Measurements from ENCODE around the gene SIPA1L3. TPM values are rescaled to one million over a fixed set of nuclear protein-coding genes. Genes with fewer than 3 reads are reported as not detected.

Gene SIPA1L3
- total RNA-seq, 1 donor from 2014 or later = 3.4 TPM

DNA sequence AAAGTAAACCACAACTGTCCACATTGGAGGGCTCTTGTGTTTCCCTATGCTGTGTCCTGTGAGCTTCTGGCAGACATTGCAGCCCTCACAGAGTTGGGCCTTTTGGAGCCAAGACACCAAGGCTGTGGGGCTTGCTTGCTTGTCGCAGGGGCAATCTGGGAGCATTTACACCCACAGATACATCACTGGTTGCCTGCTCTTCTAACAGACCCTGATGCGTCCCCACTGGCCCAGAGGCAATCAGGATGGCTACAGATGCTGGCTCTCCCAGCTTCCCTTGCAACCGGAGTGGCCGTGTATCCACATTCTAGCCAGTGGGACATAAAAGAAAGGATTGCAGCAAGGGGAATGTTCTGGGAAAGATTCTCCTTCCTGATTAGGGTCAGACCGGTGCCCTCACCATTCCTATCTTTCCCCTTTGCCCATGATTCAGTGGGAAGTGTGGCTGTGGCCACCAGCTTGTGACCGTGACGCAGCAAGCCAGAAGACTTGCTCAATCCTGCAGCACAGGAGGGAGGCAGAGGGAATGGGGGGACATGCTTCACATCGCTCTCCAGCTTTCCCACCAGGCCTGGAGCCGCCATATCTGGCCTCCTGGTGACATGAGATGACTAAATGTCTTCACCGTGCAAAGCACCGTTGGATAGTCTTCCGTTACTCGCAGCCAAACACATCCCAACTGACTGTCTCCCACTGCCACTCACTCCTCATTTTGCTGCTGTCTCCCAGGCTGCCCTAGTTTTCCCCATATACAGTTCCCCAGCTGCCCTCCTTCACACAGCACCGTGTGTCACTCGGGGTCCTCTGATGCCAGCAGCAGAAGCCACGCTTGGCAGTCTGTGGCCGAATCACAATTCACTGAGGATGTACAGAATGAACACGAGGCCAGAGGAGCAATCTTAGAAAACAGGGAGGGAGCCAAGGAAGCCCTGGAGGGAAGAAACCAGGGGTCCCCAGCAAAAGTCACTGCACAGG is 166.1 kb downstream of the SIPA1L3 start:
- DNase-seq (ENCODE audit: low read depth) (no peak), FAIRE-seq (no peak)
- Histone ChIP-seq H3K4me3 (ENCODE audit: low read depth, low read length) (no peak overlapping the region), H3K27me3 (ENCODE audit: control insufficient read depth, insufficient read depth, low read length) (no peaks in the 10 kb centered on the region), H3K36me3 (ENCODE audit: control insufficient read depth, insufficient read depth, low read length) (no peaks in the 10 kb centered on the region)
- TF ChIP-seq, protein P1, sequence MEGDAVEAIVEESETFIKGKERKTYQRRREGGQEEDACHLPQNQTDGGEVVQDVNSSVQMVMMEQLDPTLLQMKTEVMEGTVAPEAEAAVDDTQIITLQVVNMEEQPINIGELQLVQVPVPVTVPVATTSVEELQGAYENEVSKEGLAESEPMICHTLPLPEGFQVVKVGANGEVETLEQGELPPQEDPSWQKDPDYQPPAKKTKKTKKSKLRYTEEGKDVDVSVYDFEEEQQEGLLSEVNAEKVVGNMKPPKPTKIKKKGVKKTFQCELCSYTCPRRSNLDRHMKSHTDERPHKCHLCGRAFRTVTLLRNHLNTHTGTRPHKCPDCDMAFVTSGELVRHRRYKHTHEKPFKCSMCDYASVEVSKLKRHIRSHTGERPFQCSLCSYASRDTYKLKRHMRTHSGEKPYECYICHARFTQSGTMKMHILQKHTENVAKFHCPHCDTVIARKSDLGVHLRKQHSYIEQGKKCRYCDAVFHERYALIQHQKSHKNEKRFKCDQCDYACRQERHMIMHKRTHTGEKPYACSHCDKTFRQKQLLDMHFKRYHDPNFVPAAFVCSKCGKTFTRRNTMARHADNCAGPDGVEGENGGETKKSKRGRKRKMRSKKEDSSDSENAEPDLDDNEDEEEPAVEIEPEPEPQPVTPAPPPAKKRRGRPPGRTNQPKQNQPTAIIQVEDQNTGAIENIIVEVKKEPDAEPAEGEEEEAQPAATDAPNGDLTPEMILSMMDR (IDR thresholded peaks at IDR 0.05; ENCODE audit: insufficient read depth, low read length, severe bottlenecking) = no peak

DNA sequence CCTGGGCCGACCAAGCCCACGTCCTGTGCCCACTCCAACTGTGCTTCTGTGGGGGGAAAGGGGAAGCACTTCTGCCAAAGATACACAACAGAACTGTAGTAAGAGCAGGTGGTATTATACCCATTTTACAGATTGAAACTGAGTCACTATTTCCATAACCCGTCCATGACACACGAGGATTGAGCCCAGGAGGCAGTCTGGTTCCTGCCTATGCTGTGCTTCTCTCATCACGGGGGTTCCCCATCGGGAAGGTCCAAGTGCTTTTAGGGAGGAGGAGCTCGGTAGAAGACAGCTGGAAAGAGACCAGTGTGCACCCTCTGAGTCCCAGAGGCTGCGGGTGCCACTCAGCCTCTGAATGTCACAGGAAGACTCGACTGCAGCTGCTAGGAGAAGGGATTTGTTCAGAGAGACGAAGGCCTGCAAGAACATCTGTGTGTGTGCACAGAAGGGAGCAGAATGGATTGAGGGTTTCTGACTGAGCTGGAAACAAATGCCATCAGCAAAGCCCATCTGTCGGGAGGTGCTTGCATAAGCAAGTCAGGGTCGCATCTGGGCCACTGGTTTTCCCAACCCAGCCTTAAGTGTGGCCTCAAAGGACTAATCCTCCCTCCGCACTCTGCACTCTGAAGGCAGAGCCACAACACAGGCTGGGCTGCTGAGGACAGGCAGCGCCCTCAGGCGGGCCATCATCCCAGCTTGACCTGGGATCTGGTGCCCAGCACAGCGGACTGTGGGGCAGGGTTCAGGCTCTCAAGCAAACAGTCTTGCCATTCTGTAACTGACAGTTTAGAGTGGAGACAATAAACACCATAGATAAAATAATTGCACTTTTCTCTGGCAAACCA is 167.1 kb downstream of the SIPA1L3 start:
- H3K4me3 ChIP-seq (ENCODE audit: low read depth, low read length) = no peak overlapping the region
- H3K36me3 ChIP-seq (ENCODE audit: control insufficient read depth, insufficient read depth, low read length) = no peaks in the 10 kb centered on the region
- TF ChIP-seq, protein P1 (IDR thresholded peaks at IDR 0.05; ENCODE audit: insufficient read depth, low read length, severe bottlenecking) = no peak
- H3K27me3 ChIP-seq (ENCODE audit: control insufficient read depth, insufficient read depth, low read length) = no peaks in the 10 kb centered on the region
- FAIRE-seq = no peak
- DNase-seq (ENCODE audit: low read depth) = no peak

DNA sequence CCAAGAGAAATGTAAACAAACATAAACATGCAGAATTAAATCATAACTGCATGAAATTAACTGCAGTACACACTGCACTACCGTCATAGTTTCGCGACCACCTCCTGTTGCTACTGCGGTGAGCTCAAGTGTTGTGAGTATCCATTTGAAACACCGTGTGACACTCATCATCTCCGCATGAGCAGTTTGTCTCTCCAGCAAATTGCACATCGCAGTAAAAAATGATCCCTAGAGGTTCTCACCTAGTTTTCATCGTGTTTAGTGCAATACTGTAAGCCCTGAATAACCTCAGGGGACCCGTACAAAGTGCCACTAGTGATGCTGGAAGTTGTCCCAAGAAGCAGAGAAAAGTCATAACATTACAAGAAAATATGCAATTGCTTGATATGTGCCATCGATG is 169.3 kb downstream of the SIPA1L3 start:
- TF ChIP-seq, protein P1 (IDR thresholded peaks at IDR 0.05; ENCODE audit: insufficient read depth, low read length, severe bottlenecking) = no peak
- DNase-seq (ENCODE audit: low read depth) = no peak
- Histone ChIP-seq H3K27me3 (ENCODE audit: control insufficient read depth, insufficient read depth, low read length) (no peaks in the 10 kb centered on the region), H3K4me3 (ENCODE audit: low read depth, low read length) (no peak overlapping the region), H3K36me3 (ENCODE audit: control insufficient read depth, insufficient read depth, low read length) (peaks cover under 1% of the 10 kb centered on the region)
- FAIRE-seq = no peak

DNA sequence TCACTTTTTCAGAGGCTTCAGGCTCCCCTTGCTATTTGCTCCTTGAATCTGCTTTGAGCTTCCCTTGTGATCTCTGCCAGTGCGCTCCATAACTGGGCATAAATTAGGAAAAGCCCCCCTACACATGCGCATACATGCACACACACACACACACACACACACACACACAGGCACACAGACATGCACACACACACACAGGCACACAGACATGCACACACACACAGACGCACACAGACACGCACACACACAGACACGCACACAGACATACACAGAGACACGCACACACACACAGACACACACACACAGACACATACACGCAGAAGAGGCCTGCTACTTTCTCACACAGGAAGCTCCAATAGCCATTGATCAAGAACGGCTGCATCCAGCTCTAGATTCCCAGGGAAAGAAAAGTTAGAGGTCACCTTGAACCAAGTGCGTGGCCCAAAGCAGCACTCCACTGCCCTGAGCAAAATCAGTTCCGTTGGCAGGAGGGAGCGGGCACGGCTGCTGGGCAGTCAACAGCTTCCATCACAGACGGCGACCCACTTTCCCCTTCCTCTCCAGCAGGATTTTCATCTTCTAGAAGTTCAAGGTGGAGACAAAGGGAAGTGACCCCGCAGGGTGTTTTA is 171.4 kb downstream of the SIPA1L3 start:
- H3K27me3 ChIP-seq (ENCODE audit: control insufficient read depth, insufficient read depth, low read length) = no peaks in the 10 kb centered on the region
- peaks cover 9% of the 10 kb centered on the region for H3K36me3 ChIP-seq (ENCODE audit: control insufficient read depth, insufficient read depth, low read length)
- TF ChIP-seq, protein P1 (IDR thresholded peaks at IDR 0.05; ENCODE audit: insufficient read depth, low read length, severe bottlenecking) = no peak
- no peak for DNase-seq (ENCODE audit: low read depth)
- FAIRE-seq = no peak
- no peak overlapping the region for H3K4me3 ChIP-seq (ENCODE audit: low read depth, low read length)

DNA sequence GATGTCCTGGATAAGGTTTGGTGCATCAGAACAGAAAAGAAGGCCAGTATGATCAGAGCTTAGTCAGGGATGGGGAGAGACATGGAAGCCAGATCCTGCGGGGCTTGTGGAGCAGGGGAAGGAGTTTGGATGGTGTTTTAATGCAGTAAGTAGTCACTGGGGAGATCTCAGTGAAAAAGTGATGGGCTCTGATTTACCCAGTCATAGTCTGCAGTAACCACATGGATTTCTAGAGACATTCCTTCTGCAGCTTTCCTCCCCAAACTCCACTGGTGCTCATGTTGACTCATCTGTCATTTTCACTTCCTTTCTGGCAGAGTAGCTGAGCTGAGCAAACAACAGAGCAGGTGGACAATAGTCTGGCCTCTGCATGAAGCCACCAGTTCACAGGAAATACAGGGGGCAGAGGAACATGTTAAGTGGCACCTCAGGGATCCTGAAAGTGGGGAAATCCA is 172.9 kb downstream of the SIPA1L3 start:
- peak; percentile 88 for FAIRE-seq

More for the DNA sequence above, 172.9 kb downstream of the SIPA1L3 start:
- TF ChIP-seq, protein P1 (IDR thresholded peaks at IDR 0.05; ENCODE audit: insufficient read depth, low read length, severe bottlenecking) = no peak
- peak; percentile 73 for DNase-seq (ENCODE audit: low read depth)
- H3K36me3 ChIP-seq (ENCODE audit: control insufficient read depth, insufficient read depth, low read length) = peaks cover 9% of the 10 kb centered on the region
- no peaks in the 10 kb centered on the region for H3K27me3 ChIP-seq (ENCODE audit: control insufficient read depth, insufficient read depth, low read length)
- no peak overlapping the region for H3K4me3 ChIP-seq (ENCODE audit: low read depth, low read length)
